NCI-H187 treated with DMSO at 0.1 percent for 48 hours (cell line): ENCODE data around the gene SFI1.
"Not testable (repeated sequence)": the region's sequence is repeated elsewhere in the genome, so short reads cannot be mapped to it uniquely, and the experiment has no call there.

ENCODE experiments used
- DNase-seq: peaks from one replicate; lab custom pipeline; 2025; lab: John Stamatoyannopoulos, UW

Gene SFI1

GRCh38 chr22:31588970-31589675 lies 92.8 kb downstream of the SFI1 start:
- no peak for DNase-seq

GRCh38 chr22:31590161-31590560 lies 93.8 kb downstream of the SFI1 start:
- DNase-seq: not testable (repeated sequence)

GRCh38 chr22:31595271-31595670 lies 98.9 kb downstream of the SFI1 start:
- no peak for DNase-seq

GRCh38 chr22:31602259-31602952 lies 106.1 kb downstream of the SFI1 start:
- DNase-seq: no peak

- DNase-seq: no peak
Observed at GRCh38 chr22:31603081-31603525, 106.8 kb downstream of the SFI1 start.

GRCh38 chr22:31603574-31603973 lies 107.2 kb downstream of the SFI1 start:
- DNase-seq: no peak

GRCh38 chr22:31604137-31604705 lies 107.9 kb downstream of the SFI1 start:
- no peak for DNase-seq

- no peak for DNase-seq
Observed at GRCh38 chr22:31604746-31605705, 108.7 kb downstream of the SFI1 start.

- DNase-seq: no peak
Observed at GRCh38 chr22:31605851-31606585, 109.7 kb downstream of the SFI1 start.

- no peak for DNase-seq
Observed at GRCh38 chr22:31607696-31608095, 111.4 kb downstream of the SFI1 start.

- DNase-seq: no peak
Observed at GRCh38 chr22:31609716-31610115, 113.4 kb downstream of the SFI1 start.

- DNase-seq: no peak
Observed at GRCh38 chr22:31610611-31611010, 114.3 kb downstream of the SFI1 start.

GRCh38 chr22:31611061-31611760 lies 114.9 kb downstream of the SFI1 start:
- no peak for DNase-seq

GRCh38 chr22:31612891-31613285 lies 116.6 kb downstream of the SFI1 start:
- DNase-seq: no peak

- DNase-seq: no peak
Observed at GRCh38 chr22:31613286-31613903, 117.1 kb downstream of the SFI1 start.

- DNase-seq: no peak
Observed at GRCh38 chr22:31613904-31614296, 117.6 kb downstream of the SFI1 start.

- DNase-seq: no peak
Observed at GRCh38 chr22:31614781-31615490, 118.6 kb downstream of the SFI1 start.

- no peak for DNase-seq
Observed at GRCh38 chr22:31615491-31615860, 119.1 kb downstream of the SFI1 start.

- DNase-seq: no peak
Observed at GRCh38 chr22:31615940-31616314, 119.6 kb downstream of the SFI1 start.
